Progenitor cell of endocrine pancreas (in vitro differentiated cells): ENCODE measurements around the gene SEMA3C. TPM values are rescaled to one million over a fixed set of nuclear protein-coding genes. Genes with fewer than 3 reads are reported as not detected.

Source experiments
- DNase-seq: peaks from one replicate; pipeline ENCODE4 v3.0.0; 2021; ENCODE audit warnings: low spot score; ENCODE audit not compliant: unreplicated experiment
- H3K27ac Mint-ChIP-seq: 2 replicates; pipeline ENCODE4 v1.8.0; 2021; ENCODE audit warnings: mild to moderate bottlenecking, moderate library complexity, mixed read lengths
- H3K27me3 Mint-ChIP-seq: 2 replicates; pipeline ENCODE4 v1.8.0; 2021; ENCODE audit warnings: mixed read lengths
- H3K36me3 Mint-ChIP-seq: 2 replicates; pipeline ENCODE4 v1.8.0; 2022; ENCODE audit warnings: mixed read lengths; ENCODE audit not compliant: insufficient read depth
- H3K4me1 Mint-ChIP-seq: 2 replicates; pipeline ENCODE4 v1.8.0; 2021; ENCODE audit warnings: low read depth, mixed read lengths
- H3K4me3 Mint-ChIP-seq: 2 replicates; pipeline ENCODE4 v1.8.0; 2021; ENCODE audit warnings: low read depth, mild to moderate bottlenecking, moderate library complexity, mixed read lengths
- H3K9me3 Mint-ChIP-seq: 2 replicates; pipeline ENCODE4 v1.8.0; 2021; ENCODE audit warnings: low read depth, mixed read lengths
- CTCF ChIP-seq: fragments of 200-600 bp; sonication (generic); IDR thresholded peaks from one replicate; pipeline ENCODE4 v1.5.0; 2021; ENCODE audit warnings: antibody characterized with exemption, mild to moderate bottlenecking; ENCODE audit not compliant: unreplicated experiment
- total RNA-seq: library from RNA; stranded (reverse); gene quantifications from 2 replicates; pipeline ENCODE4 v1.2.1, GENCODE V29; 2021

The SEMA3C gene
- total RNA-seq, 1 donor from 2014 or later: 136 TPM

- Mint-ChIP-seq H3K9me3 (no peaks in the 10 kb centered on the region), H3K4me1 (peaks cover 9% of the 10 kb centered on the region), H3K36me3 (peaks cover 33% of the 10 kb centered on the region), H3K27me3 (no peaks in the 10 kb centered on the region), H3K4me3 (no peak overlapping the region), H3K27ac (no peak overlapping the region)
- DNase-seq: no peak
- no peak for TF ChIP-seq CTCF
These were observed 133.6 kb downstream of the SEMA3C start for GRCh38 chr7:80785276-80785675.

GRCh38 chr7:80783678-80784327, 135.0 kb downstream of the SEMA3C start:
- Mint-ChIP-seq H3K4me1 (peaks cover 5% of the 10 kb centered on the region), H3K27ac (no peak overlapping the region), H3K36me3 (peaks cover 36% of the 10 kb centered on the region), H3K4me3 (no peak overlapping the region), H3K9me3 (no peaks in the 10 kb centered on the region), H3K27me3 (no peaks in the 10 kb centered on the region)
- no peak for TF ChIP-seq CTCF
- no peak for DNase-seq

GRCh38 chr7:80783186-80783677, 135.6 kb downstream of the SEMA3C start:
- Mint-ChIP-seq H3K4me1 (peaks cover 5% of the 10 kb centered on the region), H3K27ac (no peak overlapping the region), H3K4me3 (no peak overlapping the region), H3K9me3 (no peaks in the 10 kb centered on the region), H3K27me3 (no peaks in the 10 kb centered on the region), H3K36me3 (peaks cover 36% of the 10 kb centered on the region)
- no peak for DNase-seq
- TF ChIP-seq CTCF: no peak

DNA sequence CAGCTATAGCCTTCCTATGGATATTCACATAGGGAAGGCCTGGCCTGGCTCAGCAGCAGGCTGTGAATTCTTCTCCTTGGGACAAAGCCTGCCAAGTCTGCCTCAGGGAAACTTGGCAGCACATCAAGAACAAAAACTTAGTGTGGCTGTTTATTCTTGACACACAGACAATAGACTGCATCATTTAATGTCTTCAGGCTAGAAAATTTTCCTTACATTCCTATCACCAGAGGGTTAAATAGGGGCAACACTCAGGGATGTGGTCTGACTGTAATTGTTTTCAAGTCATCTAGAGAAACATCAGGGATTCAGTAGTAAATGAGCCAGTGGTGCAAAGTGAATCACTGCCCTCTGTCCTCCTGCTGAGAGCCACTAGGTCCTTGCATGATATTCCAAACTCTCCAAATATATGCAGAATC, 137.3 kb downstream of the SEMA3C start:
- Mint-ChIP-seq H3K4me1 (peaks cover 5% of the 10 kb centered on the region), H3K27ac (no peak overlapping the region), H3K36me3 (peaks cover 26% of the 10 kb centered on the region), H3K4me3 (no peak overlapping the region), H3K9me3 (no peaks in the 10 kb centered on the region), H3K27me3 (no peaks in the 10 kb centered on the region)
- TF ChIP-seq CTCF: no peak
- DNase-seq: no peak

DNA sequence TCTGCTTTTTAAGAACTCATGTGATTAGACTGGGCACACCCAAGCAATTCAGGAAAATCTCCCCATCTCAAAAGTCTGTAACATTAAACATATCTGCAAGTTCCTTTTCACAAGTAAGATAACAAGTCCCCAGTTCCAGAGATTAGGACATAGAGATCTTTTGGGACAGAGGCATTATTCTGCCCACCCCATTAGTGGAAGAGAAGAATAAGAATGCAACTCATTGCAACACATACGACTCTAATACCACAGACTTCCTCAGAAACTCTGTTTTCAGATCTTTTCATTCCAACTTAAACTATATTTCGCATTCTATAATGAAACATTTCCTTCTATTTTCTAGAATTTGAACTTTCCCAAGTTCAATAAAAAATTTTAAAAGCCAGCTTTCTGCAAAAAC, 137.7 kb downstream of the SEMA3C start:
- Mint-ChIP-seq H3K9me3 (no peaks in the 10 kb centered on the region), H3K4me3 (no peak overlapping the region), H3K36me3 (peaks cover 23% of the 10 kb centered on the region), H3K4me1 (peaks cover 9% of the 10 kb centered on the region), H3K27ac (no peak overlapping the region), H3K27me3 (no peaks in the 10 kb centered on the region)
- no peak for TF ChIP-seq CTCF
- DNase-seq: no peak
